Loucy (cell line): Measurements from ENCODE around the gene TTLL5.

Source experiments
- H2AFZ ChIP-seq: fragments of 200-600 bp; sonication (generic); 2 replicates; pipeline ENCODE4 v1.6.0; 2016; ENCODE audit warnings: antibody characterized with exemption, mild to moderate bottlenecking, low read length, moderate library complexity
- H3F3A ChIP-seq: fragments of 200-600 bp; 2 replicates; pipeline ENCODE4 v1.6.0; 2016; ENCODE audit warnings: antibody characterized with exemption, low read depth, mild to moderate bottlenecking
- H3K27me3 ChIP-seq: fragments of 200-600 bp; sonication (generic); 2 replicates; pipeline ENCODE4 v1.6.1; 2014; ENCODE audit warnings: low read length, mild to moderate bottlenecking; ENCODE audit not compliant: insufficient read depth, poor library complexity, severe bottlenecking
- H3K36me3 ChIP-seq: fragments of 200-600 bp; sonication (generic); 2 replicates; pipeline ENCODE4 v1.6.1; 2016; ENCODE audit warnings: low read length; ENCODE audit not compliant: insufficient read depth
- H3K4me1 ChIP-seq: fragments of 200-600 bp; sonication (generic); 2 replicates; pipeline ENCODE4 v1.5.1; 2014; ENCODE audit warnings: low read length, mild to moderate bottlenecking; ENCODE audit not compliant: insufficient read depth, poor library complexity, severe bottlenecking
- H3K4me2 ChIP-seq: fragments of 200-600 bp; sonication (generic); 2 replicates; pipeline ENCODE4 v1.6.0; 2014; ENCODE audit warnings: antibody characterized with exemption, low read length, low read depth, mild to moderate bottlenecking; ENCODE audit not compliant: poor library complexity, severe bottlenecking
- H3K4me3 ChIP-seq: fragments of 200-600 bp; sonication (generic); 2 replicates; pipeline ENCODE4 v1.5.1; 2014; ENCODE audit warnings: low read length, mild to moderate bottlenecking, mixed read lengths; ENCODE audit not compliant: poor library complexity, severe bottlenecking
- H3K79me2 ChIP-seq: fragments of 200-600 bp; sonication (generic); 2 replicates; pipeline ENCODE4 v1.6.1; 2014; ENCODE audit warnings: low read length; ENCODE audit not compliant: insufficient read depth
- H3K9ac ChIP-seq: fragments of 200-600 bp; sonication (generic); 2 replicates; pipeline ENCODE4 v1.6.0; 2014; ENCODE audit warnings: mild to moderate bottlenecking, low read depth, low read length, moderate library complexity; ENCODE audit not compliant: poor library complexity, severe bottlenecking
- H3K9me2 ChIP-seq: fragments of 200-600 bp; sonication (generic); replicated peaks from 2 replicates; pipeline ENCODE4 v1.6.1; 2016; ENCODE audit warnings: low read depth, low read length, mixed read lengths
- H3K9me3 ChIP-seq: fragments of 200-600 bp; sonication (generic); 2 replicates; pipeline ENCODE4 v1.6.1; 2014; ENCODE audit warnings: mild to moderate bottlenecking, antibody characterized with exemption, low read length, low read depth; ENCODE audit not compliant: insufficient read depth
- H4K20me1 ChIP-seq: fragments of 200-600 bp; sonication (generic); 2 replicates; pipeline ENCODE4 v1.6.0; 2014; ENCODE audit warnings: antibody characterized with exemption, low read length, mild to moderate bottlenecking; ENCODE audit not compliant: insufficient read depth, poor library complexity, severe bottlenecking
- CTCF ChIP-seq: fragments of 200-600 bp; sonication (generic); conservative IDR thresholded peaks from 2 replicates; pipeline ENCODE4 v1.5.1; 2014; ENCODE audit warnings: mild to moderate bottlenecking, antibody characterized with exemption, low read length
- EZH2phosphoT487 ChIP-seq: fragments of 200-600 bp; IDR thresholded peaks from 2 replicates; pipeline ENCODE4 v1.6.1; 2018; ENCODE audit warnings: antibody characterized with exemption, mild to moderate bottlenecking, moderate library complexity, borderline replicate concordance

The TTLL5 gene

GRCh38 chr14:75627406-75627805 lies 33.6 kb upstream of the TTLL5 start:
- Histone ChIP-seq H3K79me2 (no peaks in the 10 kb centered on the region), H3K4me2 (no peak overlapping the region), H4K20me1 (no peaks in the 10 kb centered on the region), H2AFZ (no peak overlapping the region), H3F3A (no peaks in the 10 kb centered on the region), H3K9me3 (no peaks in the 10 kb centered on the region), H3K9ac (no peak overlapping the region), H3K27me3 (no peaks in the 10 kb centered on the region), H3K9me2 (no peaks in the 10 kb centered on the region), H3K4me3 (no peak overlapping the region), H3K4me1 (no peaks in the 10 kb centered on the region), H3K36me3 (no peaks in the 10 kb centered on the region)
- no peak for TF ChIP-seq CTCF
- no peak for TF ChIP-seq EZH2phosphoT487

- H4K20me1 ChIP-seq, result no peaks in the 10 kb centered on the region
- H2AFZ ChIP-seq, result no peak overlapping the region
- no peak overlapping the region for H3K4me3 ChIP-seq
- H3K4me2 ChIP-seq, result no peak overlapping the region
- H3K36me3 ChIP-seq, result no peaks in the 10 kb centered on the region
- H3K27me3 ChIP-seq, result no peaks in the 10 kb centered on the region
- H3K9ac ChIP-seq, result no peak overlapping the region
- no peaks in the 10 kb centered on the region for H3F3A ChIP-seq
- no peaks in the 10 kb centered on the region for H3K9me2 ChIP-seq
- H3K4me1 ChIP-seq, result no peaks in the 10 kb centered on the region
- H3K9me3 ChIP-seq, result no peaks in the 10 kb centered on the region
- no peaks in the 10 kb centered on the region for H3K79me2 ChIP-seq
- TF ChIP-seq CTCF, result no peak
- TF ChIP-seq EZH2phosphoT487, result no peak
These were observed 32.2 kb upstream of the TTLL5 start for GRCh38 chr14:75628816-75629215.

DNA sequence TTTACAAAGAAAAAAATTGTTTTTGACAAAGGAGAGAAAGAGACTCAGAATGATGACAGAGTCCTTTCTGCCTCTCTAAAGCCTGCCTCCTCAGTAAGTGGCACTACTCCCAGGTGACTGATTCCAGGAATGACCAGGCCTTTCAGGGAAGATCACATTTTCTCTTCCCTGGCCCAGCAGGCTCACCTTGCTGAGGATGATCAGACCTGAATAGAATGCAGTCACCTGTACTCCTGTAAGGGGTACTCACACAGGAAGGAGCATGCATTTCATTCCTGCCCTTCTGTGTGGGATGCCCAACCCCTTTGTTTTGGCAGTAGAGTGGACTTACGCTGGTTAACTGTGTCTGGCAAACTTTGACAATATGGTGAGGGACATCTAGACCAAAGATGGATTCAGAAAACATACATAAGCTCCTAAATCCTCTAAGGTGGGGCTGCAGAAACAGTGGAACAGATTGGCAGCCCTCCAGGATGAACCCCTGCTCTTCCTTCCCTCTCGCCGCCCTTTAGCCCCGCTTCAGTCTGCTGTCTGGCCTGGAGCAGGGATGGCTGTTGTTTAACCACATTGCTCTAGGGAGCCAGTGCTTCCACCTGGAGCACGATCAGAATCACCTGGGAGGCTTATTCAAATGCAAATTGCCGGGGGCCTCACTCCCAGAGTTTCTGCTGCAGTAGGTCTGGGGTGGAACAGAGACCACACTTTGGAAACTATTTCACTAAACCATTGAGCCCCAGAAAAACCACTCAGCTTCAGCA lies 30.2 kb upstream of the TTLL5 start:
- Histone ChIP-seq H3K79me2 (no peaks in the 10 kb centered on the region), H3K4me2 (no peak overlapping the region), H3K4me1 (no peaks in the 10 kb centered on the region), H3K4me3 (no peak overlapping the region), H3F3A (no peaks in the 10 kb centered on the region), H4K20me1 (no peaks in the 10 kb centered on the region), H3K27me3 (no peaks in the 10 kb centered on the region), H3K36me3 (no peaks in the 10 kb centered on the region), H3K9ac (no peak overlapping the region), H3K9me3 (no peaks in the 10 kb centered on the region), H2AFZ (no peak overlapping the region), H3K9me2 (no peaks in the 10 kb centered on the region)
- TF ChIP-seq CTCF (no peak), EZH2phosphoT487 (no peak)
